ENCODE data around the gene SNX19. TPM values are rescaled to one million over a fixed set of nuclear protein-coding genes. Genes with fewer than 3 reads are reported as not detected.
"Not testable (repeated sequence)": the region's sequence is repeated elsewhere in the genome, so short reads cannot be mapped to it uniquely, and the experiment has no call there.

Gene SNX19
- 10 to 100 TPM; 38.7 to 41.5 TPM for total RNA-seq

- POLR2A ChIA-PET = interaction anchor here (0.6 kb wide), 1 partner anchor 11 kb away, joined by 3 read pairs; no protein-coding TSS in a partner anchor
- CTCF ChIA-PET = interaction anchor here (0.6 to 2.0 kb wide), 7 partner anchors 12 to 55 kb away, joined by 3 to 8 read pairs (median 4); no protein-coding TSS in a partner anchor
These were observed at the start of gene SNX19 for GRCh38 chr11:130916238-130916855. Gene SNX19, minus strand, starts transcription at chr11:130916479. Its CDS starts 540 bp downstream, at chr11:130915939.

DNA sequence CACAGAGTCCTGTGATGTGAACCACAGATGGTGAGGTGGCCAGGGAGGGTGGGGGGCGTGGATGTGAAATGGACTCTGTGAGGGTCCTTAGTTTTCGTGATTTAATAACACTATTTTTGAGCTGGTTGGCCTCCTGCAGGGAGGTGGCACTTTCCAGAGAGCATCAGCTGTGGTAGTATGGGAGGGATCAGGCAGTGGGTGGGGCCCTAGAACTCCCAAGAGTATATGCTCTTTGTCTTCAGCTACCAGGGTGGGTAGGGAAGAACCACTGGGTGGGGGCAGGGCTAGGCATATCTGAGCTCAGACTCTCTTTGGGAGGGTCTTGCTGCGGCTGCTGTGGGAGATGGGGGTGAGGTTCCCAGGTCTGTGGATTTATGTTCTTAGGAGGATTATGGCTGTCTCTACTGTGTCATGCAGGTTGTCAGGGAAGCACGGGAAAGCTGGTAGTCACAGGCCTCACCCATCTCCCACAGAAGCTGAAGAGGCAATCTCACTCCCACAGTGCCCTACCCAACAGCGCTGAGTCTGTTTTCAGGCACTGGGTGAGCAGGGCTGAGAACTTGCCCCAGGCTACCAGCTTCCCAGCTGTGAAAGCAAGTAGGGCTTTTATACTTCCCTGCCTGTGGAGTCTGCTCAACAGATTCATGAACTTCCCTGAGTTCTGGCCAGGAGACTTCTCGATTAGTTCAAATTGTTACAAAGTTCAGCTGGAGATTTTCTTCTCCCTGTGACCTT is 47.9 kb upstream of the SNX19 start:
- CTCF ChIA-PET = no interaction called here
- POLR2A ChIA-PET = no interaction called here

DNA sequence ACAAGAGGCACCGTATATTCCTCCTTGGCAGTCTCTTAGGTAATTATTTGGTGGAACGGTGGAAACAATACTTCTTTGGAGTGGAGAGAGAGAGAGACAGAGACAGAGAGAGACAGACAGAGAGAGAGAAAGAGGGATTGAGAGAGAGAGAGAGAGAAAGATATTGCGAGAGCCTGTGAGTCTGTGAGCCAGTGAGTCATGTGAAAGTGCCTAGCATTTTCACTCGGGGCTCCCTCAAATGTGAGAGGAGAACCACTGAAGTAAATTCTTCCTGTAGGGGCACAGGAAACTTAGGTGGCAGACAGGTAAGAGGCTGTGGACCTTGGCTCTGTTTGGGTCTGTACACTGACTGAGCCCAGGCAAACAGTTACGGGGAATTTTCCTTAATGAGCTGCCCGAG is 31.6 kb upstream of the SNX19 start:
- CTCF ChIA-PET = no interaction called here
- POLR2A ChIA-PET = no interaction called here

DNA sequence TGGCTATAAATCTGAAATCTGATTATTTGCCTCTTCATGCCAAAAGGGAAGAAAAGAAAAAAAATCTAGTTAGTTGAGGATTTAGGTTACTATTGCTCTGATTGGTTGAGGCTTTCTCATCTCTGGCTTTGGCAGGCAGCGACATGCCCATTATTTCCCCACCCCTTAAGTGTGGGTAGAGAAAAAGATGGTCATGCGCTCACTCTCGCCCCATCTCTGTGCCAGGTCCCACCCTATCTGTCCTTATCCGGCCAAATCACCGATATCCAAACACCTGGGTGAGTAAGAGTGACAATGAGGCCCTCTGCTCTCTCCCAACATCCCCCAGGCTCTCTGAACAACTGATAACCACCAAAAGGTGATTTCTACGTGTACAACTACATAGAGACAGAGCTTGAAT is 31.2 kb upstream of the SNX19 start:
- ChIA-PET POLR2A (no interaction called here), CTCF (no interaction called here)

- POLR2A ChIA-PET = no interaction called here
These were observed 30.8 kb upstream of the SNX19 start for GRCh38 chr11:130947058-130947457.

GRCh38 chr11:130945896-130946295 is 29.6 kb upstream of the SNX19 start:
- ChIA-PET POLR2A (no interaction called here), CTCF (no interaction called here)

More at GRCh38 chr11:130947058-130947457, 30.8 kb upstream of the SNX19 start:
- CTCF ChIA-PET = no interaction called here

GRCh38 chr11:130940706-130941105 is 24.4 kb upstream of the SNX19 start:
- POLR2A ChIA-PET = no interaction called here
- CTCF ChIA-PET = no interaction called here

GRCh38 chr11:130937051-130937450 is 20.8 kb upstream of the SNX19 start:
- CTCF ChIA-PET = no interaction called here
- POLR2A ChIA-PET = interaction anchor here (0.6 kb wide), 1 partner anchor 17 kb away, joined by 3 read pairs; no protein-coding TSS in a partner anchor

- POLR2A ChIA-PET = no interaction called here
- CTCF ChIA-PET = no interaction called here
These were observed 15.9 kb upstream of the SNX19 start for GRCh38 chr11:130932086-130932712.

DNA sequence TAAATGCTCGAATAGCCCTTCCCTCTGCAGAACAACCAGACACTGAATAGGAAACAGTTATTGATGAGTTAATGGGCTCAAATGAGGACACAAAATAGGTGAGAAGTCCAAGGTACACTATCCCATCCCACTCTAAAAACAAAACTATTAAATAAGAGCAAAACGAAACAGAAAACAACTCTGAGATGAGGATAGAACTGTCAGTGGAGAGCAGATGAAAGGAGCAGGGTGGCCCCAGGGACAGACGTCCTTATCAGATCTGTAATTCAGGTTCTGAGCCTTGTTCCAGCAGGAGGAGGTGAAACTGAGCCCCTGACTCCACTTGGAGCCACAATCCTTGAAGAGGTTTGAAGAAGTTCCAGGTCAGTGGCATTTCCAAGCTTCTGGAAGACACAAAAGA is 8.5 kb upstream of the SNX19 start:
- POLR2A ChIA-PET = no interaction called here

DNA sequence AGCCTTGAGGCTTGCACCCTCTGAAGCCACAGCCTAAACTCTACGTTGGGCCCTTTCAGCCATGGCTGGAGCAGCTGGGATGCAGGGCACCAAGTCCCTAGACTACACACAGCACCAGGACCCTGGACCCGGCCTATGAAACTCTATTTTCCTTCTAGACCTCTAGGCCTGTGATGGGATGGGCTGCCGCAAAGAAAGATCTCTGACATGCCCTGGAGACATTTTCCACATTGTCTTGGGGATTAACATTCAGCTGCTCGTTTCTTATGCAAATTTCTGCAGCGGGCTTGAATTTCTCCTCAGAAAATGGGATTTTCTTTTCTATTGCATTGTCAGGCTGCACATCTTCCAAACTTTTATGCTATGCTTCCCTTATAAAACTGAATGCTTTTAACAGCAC is 4.3 kb upstream of the SNX19 start:
- POLR2A ChIA-PET, CTCF ChIA-PET: not testable (repeated sequence)

More for the DNA sequence above, 8.5 kb upstream of the SNX19 start:
- CTCF ChIA-PET = no interaction called here

DNA sequence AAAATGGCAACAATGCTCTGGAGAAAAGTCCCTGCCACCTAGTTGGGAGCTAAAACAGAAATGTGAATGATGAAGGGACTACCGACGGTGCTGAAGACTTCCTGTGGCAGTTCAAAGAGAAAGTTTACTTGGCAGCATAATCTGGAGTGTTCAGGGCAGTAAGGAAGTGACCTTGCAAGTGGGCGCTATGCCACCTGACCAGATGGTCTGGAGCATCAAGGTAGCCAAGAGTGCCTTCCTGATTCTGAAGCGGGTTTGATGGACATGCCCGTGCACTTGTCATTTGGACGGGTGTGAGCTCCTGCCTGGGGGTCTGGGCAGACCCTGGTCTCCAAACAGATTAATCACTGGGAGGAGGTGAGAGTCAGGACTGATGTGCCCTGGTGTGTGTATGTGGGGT is 1.8 kb upstream of the SNX19 start:
- POLR2A ChIA-PET = no interaction called here
- CTCF ChIA-PET = no interaction called here

GRCh38 chr11:130916910-130917309 is 631 bp upstream of the SNX19 start:
- ChIA-PET CTCF (interaction anchor here (1.0 to 2.0 kb wide), 5 partner anchors 12 to 55 kb away, joined by 3 to 8 read pairs (median 5); no protein-coding TSS in a partner anchor), POLR2A (interaction anchor here (0.6 kb wide), 1 partner anchor 12 kb away, joined by 3 read pairs; no protein-coding TSS in a partner anchor)

GRCh38 chr11:130915603-130916237 is 559 bp downstream of the SNX19 start:
- POLR2A ChIA-PET = no interaction called here
- CTCF ChIA-PET = interaction anchor here (0.6 to 2.0 kb wide), 7 partner anchors 11 to 54 kb away, joined by 3 to 8 read pairs (median 4); no protein-coding TSS in a partner anchor

DNA sequence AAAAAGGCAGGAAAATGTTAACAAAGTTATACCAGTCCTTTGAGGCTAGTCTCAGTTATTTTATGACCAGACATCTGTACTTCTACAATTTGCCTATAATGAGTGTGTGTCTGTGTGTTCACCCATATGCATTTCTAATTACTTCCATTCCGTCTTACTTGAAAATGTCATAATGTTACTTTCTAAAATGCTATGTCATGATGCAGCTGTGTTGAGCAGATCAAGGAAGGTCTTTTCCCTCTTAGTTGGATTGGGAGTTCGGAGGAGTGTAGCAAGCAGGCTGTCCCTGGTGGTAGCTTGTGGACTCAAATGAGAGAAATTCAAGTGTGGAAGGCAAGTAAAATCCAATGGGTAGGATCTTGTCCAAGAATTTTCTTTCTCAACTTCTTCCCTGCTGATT is 3.0 kb downstream of the SNX19 start:
- ChIA-PET POLR2A (no interaction called here), CTCF (interaction anchor here (0.5 to 1.2 kb wide), 4 partner anchors 9 to 18 kb away, joined by 3 read pairs; no protein-coding TSS in a partner anchor)

GRCh38 chr11:130912552-130912951 is 3.7 kb downstream of the SNX19 start:
- POLR2A ChIA-PET = no interaction called here
- CTCF ChIA-PET = no interaction called here

DNA sequence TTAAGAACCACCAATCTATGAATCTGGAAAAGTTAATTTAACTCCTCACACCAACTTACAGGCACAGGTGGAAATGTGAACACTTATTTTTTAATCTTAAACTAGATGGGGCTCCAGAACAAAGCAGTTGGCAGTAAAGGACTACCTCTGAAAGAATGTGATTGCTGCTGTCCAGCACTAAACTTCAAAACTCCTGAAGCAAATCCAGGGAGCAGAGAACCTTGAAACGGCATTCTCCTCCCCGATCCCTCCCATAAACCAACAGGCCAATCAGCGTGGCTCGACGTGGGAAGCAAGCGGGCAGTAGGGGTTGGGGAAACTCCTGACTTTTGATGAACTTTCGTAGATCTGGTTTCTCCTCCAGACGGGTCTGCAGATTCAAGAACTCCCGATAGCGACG is 5.0 kb downstream of the SNX19 start:
- CTCF ChIA-PET = no interaction called here
- POLR2A ChIA-PET = no interaction called here

DNA sequence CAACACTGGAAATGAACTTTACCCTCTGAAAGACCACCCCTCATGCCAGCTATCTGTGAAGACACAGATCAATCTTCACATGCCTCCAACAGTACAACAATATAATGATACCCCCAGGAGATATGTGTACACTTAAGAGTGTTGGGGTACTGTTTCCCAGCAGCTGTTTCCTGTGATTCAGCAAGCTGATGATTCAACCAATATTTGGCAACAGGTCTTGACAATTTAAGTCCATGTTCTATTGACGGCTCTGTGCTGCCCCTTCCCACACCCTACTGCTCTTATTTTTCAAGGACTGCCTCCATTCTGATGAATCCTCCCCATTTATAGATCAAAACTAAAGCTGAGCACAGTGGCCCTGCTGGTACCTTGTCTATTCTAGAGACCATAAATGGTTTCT is 6.6 kb downstream of the SNX19 start:
- ChIA-PET POLR2A (interaction anchor here (0.5 kb wide), 1 partner anchor 1211 kb away, joined by 5 read pairs; no protein-coding TSS in a partner anchor), CTCF (interaction anchor here (1.3 kb wide), 1 partner anchor 15 kb away, joined by 4 read pairs; no protein-coding TSS in a partner anchor)

- POLR2A ChIA-PET = interaction anchor here (0.5 kb wide), 1 partner anchor 1210 kb away, joined by 5 read pairs; no protein-coding TSS in a partner anchor
- CTCF ChIA-PET = interaction anchor here (1.3 kb wide), 1 partner anchor 14 kb away, joined by 4 read pairs; no protein-coding TSS in a partner anchor
These were observed 7.3 kb downstream of the SNX19 start for GRCh38 chr11:130908770-130909625.
